NCI-H2196 (cell line): ENCODE results near the gene SLC8A1.

Source experiments
- DNase-seq: peaks from one replicate; lab custom pipeline; 2025; ENCODE audit not compliant: unreplicated experiment; lab: John Stamatoyannopoulos, UW

SLC8A1 gene

DNA sequence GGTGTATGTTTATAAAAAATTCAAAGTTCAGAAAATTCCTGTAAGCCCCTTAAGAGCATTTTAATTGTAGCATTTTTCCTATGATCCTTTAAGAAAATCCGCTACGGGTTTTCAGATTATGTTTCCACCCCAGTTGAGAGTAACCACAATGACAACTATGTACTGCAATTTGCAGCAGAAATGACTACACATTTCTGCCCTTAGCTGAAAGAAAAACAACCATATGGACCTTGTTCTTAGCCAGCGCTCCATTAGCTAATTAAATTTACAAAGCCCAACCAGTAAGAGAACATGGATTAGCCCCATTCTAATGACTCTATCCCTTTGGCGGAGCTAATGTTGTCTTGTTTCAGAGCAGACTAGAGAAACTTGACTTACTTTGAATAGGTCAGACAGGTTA, 247.6 kb downstream of the SLC8A1 start:
- no peak for DNase-seq

- DNase-seq = no peak
Measured at GRCh38 chr2:40202798-40203400, 249.0 kb downstream of the SLC8A1 start.

DNA sequence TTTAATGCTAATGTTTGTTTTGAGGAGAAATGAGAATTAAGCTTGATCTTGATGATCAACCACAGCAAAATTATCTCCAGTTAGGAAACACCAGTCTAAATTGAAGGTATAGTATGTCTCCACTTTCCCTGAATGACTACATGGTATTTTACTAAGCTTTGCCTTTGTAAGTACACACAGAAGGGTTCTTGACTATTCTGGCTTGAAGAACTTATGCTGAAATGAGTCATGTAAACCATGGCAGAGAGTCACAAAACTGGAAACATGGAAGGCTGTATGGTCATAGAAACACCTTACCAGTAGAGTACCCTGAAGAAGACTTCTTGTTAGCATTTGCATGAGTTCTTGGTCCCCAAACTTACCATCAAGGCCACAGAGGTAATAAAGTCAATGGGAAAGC, 250.5 kb downstream of the SLC8A1 start:
- no peak for DNase-seq

GRCh38 chr2:40200366-40200915, 251.4 kb downstream of the SLC8A1 start:
- DNase-seq = no peak

GRCh38 chr2:40199771-40200170, 252.1 kb downstream of the SLC8A1 start:
- no peak for DNase-seq

- no peak for DNase-seq
Measured at GRCh38 chr2:40197121-40197520, 254.8 kb downstream of the SLC8A1 start.

DNA sequence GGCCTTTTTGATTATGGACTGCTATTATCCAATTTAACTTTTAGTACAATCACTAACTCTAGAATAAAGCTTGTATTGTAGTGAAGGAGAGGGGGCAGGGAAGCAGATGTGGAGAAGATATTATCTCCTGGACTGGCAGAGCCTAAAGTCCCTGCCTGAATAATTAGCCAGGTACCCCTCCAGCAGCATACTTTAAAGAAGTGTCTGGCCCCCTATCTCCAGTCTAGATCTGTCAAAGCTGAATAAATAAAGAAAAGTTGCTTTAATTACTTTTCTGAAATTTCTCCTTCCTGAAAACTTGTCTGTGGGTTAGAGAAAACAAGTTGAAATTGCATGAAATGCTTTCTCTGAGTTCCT, 258.2 kb downstream of the SLC8A1 start:
- DNase-seq = no peak

DNA sequence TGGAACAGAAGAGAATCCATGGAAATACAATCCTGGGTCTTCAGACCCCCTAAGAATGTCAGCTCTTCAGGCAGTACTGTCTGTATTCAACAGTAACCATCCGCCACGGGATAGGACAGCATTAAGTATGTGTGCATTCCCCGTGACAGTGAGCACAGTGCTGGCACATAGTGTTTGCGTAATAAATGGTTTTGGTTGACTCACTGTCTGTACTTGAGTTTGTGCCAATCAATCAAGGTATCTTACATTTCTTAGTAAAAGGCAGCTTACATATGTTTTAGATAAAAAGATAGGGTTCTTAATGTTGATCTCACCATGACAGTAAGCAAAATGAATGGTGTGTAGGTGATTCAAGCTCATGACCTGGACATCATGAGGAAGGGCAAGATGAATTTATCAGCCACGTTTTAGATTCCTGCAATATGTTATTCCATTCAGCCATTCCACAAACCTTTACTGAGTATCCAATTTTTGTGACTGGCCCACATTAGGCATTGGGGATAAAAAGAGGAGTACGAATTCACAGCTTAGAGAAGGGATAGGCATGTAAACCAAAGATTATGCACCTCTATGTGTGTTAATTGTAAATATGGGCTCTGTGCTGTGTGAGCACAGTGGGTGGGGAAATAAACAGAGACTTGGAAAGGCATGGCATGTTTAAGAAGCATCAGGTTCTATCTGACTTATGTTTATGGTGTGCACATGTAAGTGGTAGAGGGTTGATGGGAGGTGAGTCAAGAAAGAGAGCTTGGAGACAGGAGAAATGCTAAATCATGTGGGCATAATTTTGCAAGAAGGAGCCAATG, 258.8 kb downstream of the SLC8A1 start:
- DNase-seq = no peak

GRCh38 chr2:40190457-40190856, 261.4 kb downstream of the SLC8A1 start:
- no peak for DNase-seq

DNA sequence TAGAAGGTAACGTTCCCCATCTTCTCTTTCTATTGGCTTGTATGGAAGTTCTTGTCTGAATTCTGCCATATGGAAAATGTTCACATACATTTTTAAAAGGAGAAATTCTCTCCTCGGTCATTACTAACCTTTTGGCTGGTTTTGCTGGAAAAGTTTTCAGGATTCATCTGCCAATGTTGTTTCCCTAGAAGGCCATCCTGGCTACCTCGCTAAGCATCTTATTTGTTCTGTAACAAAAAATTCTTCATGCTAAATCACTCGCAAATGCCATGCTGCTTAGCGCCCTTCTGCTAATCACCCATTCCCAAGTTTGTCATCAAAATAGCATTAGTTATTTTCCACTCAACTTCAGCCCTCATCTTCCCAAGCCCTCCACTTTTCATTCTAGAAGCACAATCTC, 262.0 kb downstream of the SLC8A1 start:
- DNase-seq = no peak

- DNase-seq = no peak
Measured at GRCh38 chr2:40187054-40187453, 264.8 kb downstream of the SLC8A1 start.

GRCh38 chr2:40184551-40184950, 267.3 kb downstream of the SLC8A1 start:
- no peak for DNase-seq

- DNase-seq = no peak
Measured at GRCh38 chr2:40181855-40182254, 270.0 kb downstream of the SLC8A1 start.

DNA sequence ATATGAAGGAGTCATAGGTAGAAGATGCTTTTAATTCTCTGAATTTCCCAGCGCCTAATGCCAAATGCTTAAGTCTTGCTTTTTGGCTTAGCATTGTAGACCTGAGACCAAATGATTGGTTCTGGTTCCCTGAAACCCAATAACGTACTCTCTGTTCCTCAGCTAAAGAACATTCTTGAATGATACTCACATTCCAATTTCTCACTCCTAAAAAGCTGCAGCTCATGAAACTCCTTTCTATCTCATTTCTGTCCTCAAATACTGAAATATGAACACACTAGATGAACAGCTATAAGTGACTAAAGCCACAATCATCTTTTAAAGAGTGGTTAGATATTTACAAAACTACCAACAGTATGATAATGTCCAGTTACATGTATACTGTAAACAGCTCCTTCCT, 272.1 kb downstream of the SLC8A1 start:
- DNase-seq = no peak

DNA sequence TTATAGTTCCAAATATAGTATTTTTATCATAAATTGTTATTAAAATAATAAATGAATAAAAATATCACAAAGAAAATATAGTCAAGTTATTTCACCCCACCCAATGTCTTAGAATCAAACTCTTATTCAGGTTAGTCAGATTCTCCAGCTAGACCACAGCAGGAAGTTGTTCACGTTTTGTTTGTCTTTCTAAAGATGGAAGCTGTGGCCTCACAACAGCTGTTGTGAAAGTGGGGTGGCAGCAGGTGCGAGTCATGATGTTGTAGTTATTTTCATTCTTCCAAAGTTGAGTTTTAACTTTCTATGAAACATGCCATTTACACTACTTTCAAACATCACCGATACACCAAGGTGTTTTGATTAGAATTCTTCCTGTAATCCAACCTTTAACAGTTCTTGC, 272.9 kb downstream of the SLC8A1 start:
- no peak for DNase-seq

GRCh38 chr2:40178171-40178778, 273.6 kb downstream of the SLC8A1 start:
- no peak for DNase-seq

- no peak for DNase-seq
Measured at GRCh38 chr2:40177366-40177765, 274.5 kb downstream of the SLC8A1 start.

GRCh38 chr2:40173276-40173675, 278.6 kb downstream of the SLC8A1 start:
- DNase-seq = no peak

- DNase-seq = no peak
Measured at GRCh38 chr2:40169856-40170255, 282.0 kb downstream of the SLC8A1 start.

DNA sequence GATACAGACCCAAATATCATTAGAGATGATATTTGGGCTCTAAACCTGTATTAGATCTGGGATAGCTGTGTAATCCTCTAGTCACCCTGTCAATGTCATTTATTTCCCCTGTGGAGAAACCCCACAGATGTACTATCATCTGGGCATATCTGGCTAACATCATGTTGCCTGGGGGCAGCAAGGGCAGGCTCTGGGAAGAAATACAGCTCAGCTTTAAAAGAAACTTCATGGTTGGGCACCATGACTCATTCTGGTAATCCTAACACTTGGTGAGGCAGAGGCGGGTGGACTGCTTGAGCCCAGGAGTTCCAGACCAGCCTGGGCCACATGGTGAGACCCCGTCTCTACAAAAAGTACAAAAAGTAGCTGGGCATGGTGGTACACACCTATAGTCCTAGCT, 282.5 kb downstream of the SLC8A1 start:
- DNase-seq = no peak

- DNase-seq = no peak
Measured at GRCh38 chr2:40168546-40168945, 283.3 kb downstream of the SLC8A1 start.

GRCh38 chr2:40168032-40168431, 283.9 kb downstream of the SLC8A1 start:
- no peak for DNase-seq
